ENCODE results near the gene TSPAN32.

DNA sequence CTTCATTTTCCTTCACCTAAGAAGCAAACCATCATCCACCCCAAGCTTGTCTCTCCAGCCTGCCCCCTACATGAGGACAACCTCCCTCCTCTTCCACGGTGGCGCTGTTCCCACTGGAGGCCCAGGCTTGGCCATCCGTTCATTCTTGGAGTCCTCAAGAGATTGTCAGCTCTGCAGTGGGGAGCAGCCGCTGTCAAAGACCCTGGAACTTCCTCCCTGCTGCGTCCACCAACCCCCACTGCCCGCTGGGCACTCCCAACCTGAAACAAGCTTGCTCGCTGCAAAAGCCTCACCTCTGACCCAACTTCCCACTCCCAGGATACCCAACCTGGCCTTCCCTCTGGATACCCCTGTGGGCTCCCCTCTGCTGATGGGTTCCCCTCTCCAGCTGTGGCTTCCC lies 64.9 kb downstream of the TSPAN32 start:
- TF ChIP-seq, protein P1, sequence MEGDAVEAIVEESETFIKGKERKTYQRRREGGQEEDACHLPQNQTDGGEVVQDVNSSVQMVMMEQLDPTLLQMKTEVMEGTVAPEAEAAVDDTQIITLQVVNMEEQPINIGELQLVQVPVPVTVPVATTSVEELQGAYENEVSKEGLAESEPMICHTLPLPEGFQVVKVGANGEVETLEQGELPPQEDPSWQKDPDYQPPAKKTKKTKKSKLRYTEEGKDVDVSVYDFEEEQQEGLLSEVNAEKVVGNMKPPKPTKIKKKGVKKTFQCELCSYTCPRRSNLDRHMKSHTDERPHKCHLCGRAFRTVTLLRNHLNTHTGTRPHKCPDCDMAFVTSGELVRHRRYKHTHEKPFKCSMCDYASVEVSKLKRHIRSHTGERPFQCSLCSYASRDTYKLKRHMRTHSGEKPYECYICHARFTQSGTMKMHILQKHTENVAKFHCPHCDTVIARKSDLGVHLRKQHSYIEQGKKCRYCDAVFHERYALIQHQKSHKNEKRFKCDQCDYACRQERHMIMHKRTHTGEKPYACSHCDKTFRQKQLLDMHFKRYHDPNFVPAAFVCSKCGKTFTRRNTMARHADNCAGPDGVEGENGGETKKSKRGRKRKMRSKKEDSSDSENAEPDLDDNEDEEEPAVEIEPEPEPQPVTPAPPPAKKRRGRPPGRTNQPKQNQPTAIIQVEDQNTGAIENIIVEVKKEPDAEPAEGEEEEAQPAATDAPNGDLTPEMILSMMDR (IDR thresholded peaks at IDR 0.05), result no peak
- TF ChIP-seq RAD21 (conservative IDR thresholded peaks at IDR 0.05 in 1 of 2, IDR thresholded peaks at IDR 0.05 in 1 of 2) (no peak), RFX5 (IDR thresholded peaks at IDR 0.05) (no peak), ZNF302 (CRISPR knock-in tag; IDR thresholded peaks at IDR 0.05) (no peak)

All from A549 (cell line).